ENCODE results near the gene SEMA6B.

SEMA6B gene

DNA sequence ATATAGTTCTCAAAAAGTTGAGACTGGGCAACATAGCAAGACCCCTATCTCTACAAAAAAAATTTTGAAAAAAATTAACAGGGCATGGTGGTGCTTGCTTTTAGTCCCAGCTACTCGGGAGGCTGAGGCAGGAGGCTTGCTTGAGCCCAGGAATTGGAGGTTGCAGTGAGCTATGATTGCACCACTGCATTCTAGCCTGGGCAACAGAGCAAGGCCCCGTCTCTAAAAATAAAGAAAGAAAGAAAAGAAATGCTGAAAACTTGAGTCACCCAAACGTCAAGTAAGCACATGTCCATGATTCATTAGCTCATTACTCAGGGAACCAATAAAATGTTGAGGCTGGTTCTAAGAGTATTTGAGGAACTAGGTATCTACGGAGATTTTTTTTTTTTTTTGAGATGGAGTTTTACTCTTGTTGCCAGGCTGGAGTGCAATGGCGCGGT is 33.9 kb upstream of the SEMA6B start:
- Histone ChIP-seq H3K9me3 (ENCODE audit: severe bottlenecking) (no peaks in the 10 kb centered on the region), H3K27me3 (ENCODE audit: insufficient read depth, poor library complexity, severe bottlenecking) (no peaks in the 10 kb centered on the region), H3K36me3 (ENCODE audit: low read depth) (no peaks in the 10 kb centered on the region), H3K4me1 (ENCODE audit: insufficient read depth, poor library complexity, severe bottlenecking) (no peaks in the 10 kb centered on the region), H3K4me3 (ENCODE audit: severe bottlenecking) (no peak overlapping the region), H3K27ac (ENCODE audit: poor library complexity, severe bottlenecking) (peak overlapping the region; percentile 53)
- peak; percentile 79 for ATAC-seq (ENCODE audit: low read depth)
- no peak for DNase-seq (ENCODE audit: low spot score)
- TF ChIP-seq, protein P1, sequence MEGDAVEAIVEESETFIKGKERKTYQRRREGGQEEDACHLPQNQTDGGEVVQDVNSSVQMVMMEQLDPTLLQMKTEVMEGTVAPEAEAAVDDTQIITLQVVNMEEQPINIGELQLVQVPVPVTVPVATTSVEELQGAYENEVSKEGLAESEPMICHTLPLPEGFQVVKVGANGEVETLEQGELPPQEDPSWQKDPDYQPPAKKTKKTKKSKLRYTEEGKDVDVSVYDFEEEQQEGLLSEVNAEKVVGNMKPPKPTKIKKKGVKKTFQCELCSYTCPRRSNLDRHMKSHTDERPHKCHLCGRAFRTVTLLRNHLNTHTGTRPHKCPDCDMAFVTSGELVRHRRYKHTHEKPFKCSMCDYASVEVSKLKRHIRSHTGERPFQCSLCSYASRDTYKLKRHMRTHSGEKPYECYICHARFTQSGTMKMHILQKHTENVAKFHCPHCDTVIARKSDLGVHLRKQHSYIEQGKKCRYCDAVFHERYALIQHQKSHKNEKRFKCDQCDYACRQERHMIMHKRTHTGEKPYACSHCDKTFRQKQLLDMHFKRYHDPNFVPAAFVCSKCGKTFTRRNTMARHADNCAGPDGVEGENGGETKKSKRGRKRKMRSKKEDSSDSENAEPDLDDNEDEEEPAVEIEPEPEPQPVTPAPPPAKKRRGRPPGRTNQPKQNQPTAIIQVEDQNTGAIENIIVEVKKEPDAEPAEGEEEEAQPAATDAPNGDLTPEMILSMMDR (IDR thresholded peaks at IDR 0.05; ENCODE audit: poor library complexity, severe bottlenecking), result no peak

DNA sequence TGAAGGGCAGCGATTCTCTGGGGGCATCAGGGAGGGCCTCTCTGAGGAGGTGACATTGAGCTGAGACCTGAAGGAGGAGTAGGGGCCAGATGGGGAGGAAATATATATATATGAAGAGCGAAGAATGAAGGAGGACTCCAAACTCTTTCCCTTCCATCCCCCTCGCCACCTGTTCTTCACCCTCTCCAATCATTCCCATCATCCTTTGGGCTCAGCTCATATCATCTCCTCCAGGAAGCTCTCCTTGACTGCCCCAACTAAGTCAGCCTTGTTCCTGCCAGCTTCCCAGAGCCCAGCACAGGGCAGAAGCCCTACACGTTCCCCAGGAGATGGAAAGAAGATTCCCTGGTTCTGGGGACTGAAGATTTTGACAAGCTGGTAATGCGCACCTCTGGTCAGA is 33.0 kb upstream of the SEMA6B start:
- H3K36me3 ChIP-seq (ENCODE audit: low read depth), result no peaks in the 10 kb centered on the region
- H3K4me3 ChIP-seq (ENCODE audit: severe bottlenecking), result no peak overlapping the region
- no peaks in the 10 kb centered on the region for H3K9me3 ChIP-seq (ENCODE audit: severe bottlenecking)
- H3K4me1 ChIP-seq (ENCODE audit: insufficient read depth, poor library complexity, severe bottlenecking), result no peaks in the 10 kb centered on the region
- TF ChIP-seq, protein P1 (IDR thresholded peaks at IDR 0.05; ENCODE audit: poor library complexity, severe bottlenecking), result no peak
- H3K27me3 ChIP-seq (ENCODE audit: insufficient read depth, poor library complexity, severe bottlenecking), result no peaks in the 10 kb centered on the region
- no peak for DNase-seq (ENCODE audit: low spot score)
- no peak for ATAC-seq (ENCODE audit: low read depth)
- no peak overlapping the region for H3K27ac ChIP-seq (ENCODE audit: poor library complexity, severe bottlenecking)

DNA sequence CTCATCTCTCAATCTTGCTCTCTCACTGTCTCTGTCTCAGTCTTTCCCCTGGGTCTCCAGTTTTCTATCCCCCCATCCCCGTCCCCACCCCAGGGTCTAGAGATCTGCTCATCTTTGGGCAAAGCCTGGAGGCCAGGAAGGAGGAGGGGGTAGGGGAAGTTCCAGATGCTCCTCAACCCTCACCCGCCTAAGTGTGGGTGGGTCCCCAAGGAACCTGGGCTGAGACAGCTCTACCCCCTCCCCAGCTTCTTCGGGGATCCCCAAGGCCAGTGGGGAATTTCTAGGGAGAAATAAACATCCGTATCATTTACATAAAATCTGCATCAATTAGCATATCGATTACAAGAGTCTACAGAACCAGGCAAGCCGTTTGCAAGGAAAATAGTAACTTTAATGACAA is 31.8 kb upstream of the SEMA6B start:
- no peak overlapping the region for H3K27ac ChIP-seq (ENCODE audit: poor library complexity, severe bottlenecking)
- H3K27me3 ChIP-seq (ENCODE audit: insufficient read depth, poor library complexity, severe bottlenecking), result no peaks in the 10 kb centered on the region
- ATAC-seq (ENCODE audit: low read depth) (no peak), DNase-seq (ENCODE audit: low spot score) (no peak)
- H3K4me1 ChIP-seq (ENCODE audit: insufficient read depth, poor library complexity, severe bottlenecking), result no peaks in the 10 kb centered on the region
- TF ChIP-seq, protein P1 (IDR thresholded peaks at IDR 0.05; ENCODE audit: poor library complexity, severe bottlenecking), result no peak
- H3K9me3 ChIP-seq (ENCODE audit: severe bottlenecking), result no peaks in the 10 kb centered on the region
- H3K36me3 ChIP-seq (ENCODE audit: low read depth), result no peaks in the 10 kb centered on the region
- no peak overlapping the region for H3K4me3 ChIP-seq (ENCODE audit: severe bottlenecking)

DNA sequence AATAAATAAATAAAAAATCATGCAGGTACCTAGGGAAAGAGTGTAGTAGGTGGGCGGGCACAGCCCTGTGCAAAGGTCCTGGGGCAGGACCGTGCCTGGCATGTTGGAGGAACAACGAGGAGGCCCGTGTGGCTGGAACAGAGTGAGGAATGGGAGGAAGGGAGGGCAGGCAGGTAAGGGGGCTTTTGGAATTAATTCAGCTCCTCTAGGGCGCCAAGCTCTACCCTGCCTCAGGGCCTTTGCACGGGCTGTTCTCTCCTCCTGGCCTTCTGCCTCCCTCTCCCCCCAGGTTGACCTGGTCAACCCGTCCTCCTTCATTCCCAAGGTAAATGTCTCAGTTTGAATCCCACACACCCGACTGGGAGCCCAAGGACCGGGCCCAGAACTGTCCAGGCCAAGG is 31.1 kb upstream of the SEMA6B start:
- H3K9me3 ChIP-seq (ENCODE audit: severe bottlenecking), result no peaks in the 10 kb centered on the region
- no peak overlapping the region for H3K4me3 ChIP-seq (ENCODE audit: severe bottlenecking)
- H3K27me3 ChIP-seq (ENCODE audit: insufficient read depth, poor library complexity, severe bottlenecking), result no peaks in the 10 kb centered on the region
- no peak overlapping the region for H3K27ac ChIP-seq (ENCODE audit: poor library complexity, severe bottlenecking)
- no peaks in the 10 kb centered on the region for H3K4me1 ChIP-seq (ENCODE audit: insufficient read depth, poor library complexity, severe bottlenecking)
- no peak for DNase-seq (ENCODE audit: low spot score)
- no peak for ATAC-seq (ENCODE audit: low read depth)
- no peaks in the 10 kb centered on the region for H3K36me3 ChIP-seq (ENCODE audit: low read depth)
- TF ChIP-seq, protein P1 (IDR thresholded peaks at IDR 0.05; ENCODE audit: poor library complexity, severe bottlenecking), result no peak

DNA sequence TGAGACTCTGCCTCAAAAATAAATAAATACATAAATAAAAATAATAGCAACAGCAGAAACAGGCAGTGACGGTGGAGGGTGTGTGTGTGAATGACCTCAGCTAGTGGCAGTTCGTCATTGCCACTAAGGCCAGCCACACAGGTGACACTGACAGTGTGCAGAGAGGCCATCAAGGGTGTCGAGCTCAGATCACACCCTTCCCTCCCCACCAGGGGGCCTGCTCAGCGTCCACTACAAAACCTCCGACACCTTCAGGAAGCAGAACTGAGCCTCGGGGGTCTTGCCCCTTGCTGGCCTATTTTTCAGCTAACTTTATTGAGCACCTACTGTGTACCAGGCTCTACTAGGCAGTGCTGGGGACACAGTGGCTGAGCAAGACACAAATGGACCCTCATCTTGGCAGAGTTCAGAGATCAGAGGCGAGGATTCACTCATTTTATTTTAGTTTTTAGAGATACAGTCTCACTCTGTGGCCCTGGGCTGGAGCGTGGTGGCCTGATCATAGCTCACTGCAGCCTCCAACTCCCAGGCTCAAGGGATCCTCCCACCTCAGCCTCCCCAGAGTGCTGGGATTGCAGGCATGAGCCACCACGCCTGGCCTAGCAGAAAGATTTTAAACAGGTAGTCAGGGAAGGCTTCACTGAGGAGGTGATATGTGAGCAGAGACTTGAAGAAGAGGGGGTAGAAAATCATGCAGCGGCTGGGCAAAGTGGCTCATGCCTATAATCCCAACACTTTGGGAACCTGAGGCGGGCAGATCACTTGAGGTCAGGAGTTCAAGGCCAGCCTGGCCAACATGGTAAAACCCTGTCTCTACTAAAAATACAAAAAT is 30.3 kb upstream of the SEMA6B start:
- TF ChIP-seq, protein P1 (IDR thresholded peaks at IDR 0.05; ENCODE audit: poor library complexity, severe bottlenecking), result peak; percentile 14
- Histone ChIP-seq H3K36me3 (ENCODE audit: low read depth) (no peaks in the 10 kb centered on the region), H3K4me3 (ENCODE audit: severe bottlenecking) (no peak overlapping the region), H3K4me1 (ENCODE audit: insufficient read depth, poor library complexity, severe bottlenecking) (no peaks in the 10 kb centered on the region), H3K27me3 (ENCODE audit: insufficient read depth, poor library complexity, severe bottlenecking) (peaks cover 3% of the 10 kb centered on the region), H3K27ac (ENCODE audit: poor library complexity, severe bottlenecking) (no peak overlapping the region), H3K9me3 (ENCODE audit: severe bottlenecking) (no peaks in the 10 kb centered on the region)
- ATAC-seq (ENCODE audit: low read depth) (no peak), DNase-seq (ENCODE audit: low spot score) (no peak)
